ENCODE data around the gene SAT1. TPM values are rescaled to one million over a fixed set of nuclear protein-coding genes. Genes with fewer than 3 reads are reported as not detected.

The SAT1 gene
- total RNA-seq, 1 donor from 2014 or later, result 108 TPM

GRCh38 chrX:23816179-23816578 is 33.2 kb downstream of the SAT1 start:
- TF ChIP-seq, protein P1, sequence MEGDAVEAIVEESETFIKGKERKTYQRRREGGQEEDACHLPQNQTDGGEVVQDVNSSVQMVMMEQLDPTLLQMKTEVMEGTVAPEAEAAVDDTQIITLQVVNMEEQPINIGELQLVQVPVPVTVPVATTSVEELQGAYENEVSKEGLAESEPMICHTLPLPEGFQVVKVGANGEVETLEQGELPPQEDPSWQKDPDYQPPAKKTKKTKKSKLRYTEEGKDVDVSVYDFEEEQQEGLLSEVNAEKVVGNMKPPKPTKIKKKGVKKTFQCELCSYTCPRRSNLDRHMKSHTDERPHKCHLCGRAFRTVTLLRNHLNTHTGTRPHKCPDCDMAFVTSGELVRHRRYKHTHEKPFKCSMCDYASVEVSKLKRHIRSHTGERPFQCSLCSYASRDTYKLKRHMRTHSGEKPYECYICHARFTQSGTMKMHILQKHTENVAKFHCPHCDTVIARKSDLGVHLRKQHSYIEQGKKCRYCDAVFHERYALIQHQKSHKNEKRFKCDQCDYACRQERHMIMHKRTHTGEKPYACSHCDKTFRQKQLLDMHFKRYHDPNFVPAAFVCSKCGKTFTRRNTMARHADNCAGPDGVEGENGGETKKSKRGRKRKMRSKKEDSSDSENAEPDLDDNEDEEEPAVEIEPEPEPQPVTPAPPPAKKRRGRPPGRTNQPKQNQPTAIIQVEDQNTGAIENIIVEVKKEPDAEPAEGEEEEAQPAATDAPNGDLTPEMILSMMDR (conservative IDR thresholded peaks at IDR 0.05), result no peak
- H3K36me3 Mint-ChIP-seq (ENCODE audit: low read depth), result no peaks in the 10 kb centered on the region
- peaks cover 4% of the 10 kb centered on the region for H3K9me3 Mint-ChIP-seq
- H3K4me1 Mint-ChIP-seq, result peaks cover 11% of the 10 kb centered on the region
- H3K27me3 Mint-ChIP-seq (ENCODE audit: low read depth), result no peaks in the 10 kb centered on the region
- DNase-seq (ENCODE audit: low read depth, low spot score), result no peak
- no peak overlapping the region for H3K4me3 Mint-ChIP-seq
- no peak overlapping the region for H3K27ac Mint-ChIP-seq (ENCODE audit: unreplicated experiment)

DNA sequence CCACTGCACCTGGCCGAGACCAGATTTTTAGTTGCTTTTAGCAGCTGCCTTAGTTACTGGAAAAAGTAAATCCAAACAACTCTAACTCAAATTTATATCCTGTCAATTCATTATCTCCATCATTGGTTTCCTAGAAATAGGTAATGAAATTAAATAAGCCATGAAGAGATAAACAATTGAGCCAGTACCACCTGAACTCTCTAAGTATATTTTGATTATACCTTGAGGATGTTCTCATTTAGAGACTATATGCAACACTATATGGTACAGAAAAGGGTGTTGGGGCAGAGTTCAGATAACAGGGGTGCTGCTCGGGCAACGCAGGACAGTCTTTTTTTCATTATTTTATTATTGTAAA is 35.0 kb downstream of the SAT1 start:
- TF ChIP-seq, protein P1 (conservative IDR thresholded peaks at IDR 0.05), result no peak

DNA sequence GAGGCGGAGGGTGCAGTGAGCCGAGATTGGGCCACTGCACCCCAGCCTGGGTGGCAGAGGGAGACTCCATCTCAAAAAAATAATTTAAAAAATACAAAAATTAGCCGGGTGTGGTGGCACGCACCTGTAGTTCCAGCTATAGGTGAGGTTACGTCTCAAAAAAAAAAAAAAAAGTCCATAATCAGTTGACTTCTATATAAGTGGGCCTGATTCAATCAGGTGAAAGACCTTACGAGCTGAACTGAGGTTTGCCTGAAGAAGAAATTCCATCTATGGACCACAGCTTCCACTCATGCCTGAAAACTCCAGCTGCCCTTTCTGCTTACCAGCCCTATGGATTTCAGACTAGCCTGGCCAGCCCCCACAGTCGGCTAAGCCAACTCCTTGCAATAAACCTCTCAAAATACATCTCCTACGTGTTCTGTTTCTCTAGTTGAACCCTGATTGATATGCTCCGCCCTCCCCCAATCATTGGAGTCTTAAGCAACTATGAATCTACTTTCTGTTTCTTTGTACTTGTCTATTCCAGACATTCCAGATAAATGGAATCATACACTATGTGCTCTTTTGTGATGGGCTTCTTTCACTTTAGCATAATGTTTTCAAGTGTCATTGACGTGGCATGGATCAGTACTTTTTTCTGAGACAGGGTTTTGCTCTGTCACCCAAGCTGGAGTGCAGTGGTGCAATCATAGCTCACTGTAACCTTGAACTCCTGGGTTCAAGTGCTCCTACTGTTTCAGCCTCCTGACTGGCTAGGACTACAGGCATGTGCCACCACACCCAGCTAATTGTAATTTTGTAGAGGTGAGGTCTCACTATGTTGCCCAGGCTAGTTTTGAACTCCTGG is 36.6 kb downstream of the SAT1 start:
- Mint-ChIP-seq H3K9me3 (no peaks in the 10 kb centered on the region), H3K27ac (ENCODE audit: unreplicated experiment) (no peak overlapping the region), H3K27me3 (ENCODE audit: low read depth) (no peaks in the 10 kb centered on the region), H3K36me3 (ENCODE audit: low read depth) (no peaks in the 10 kb centered on the region), H3K4me1 (peaks cover 17% of the 10 kb centered on the region), H3K4me3 (no peak overlapping the region)
- DNase-seq (ENCODE audit: low read depth, low spot score), result no peak
- TF ChIP-seq, protein P1 (conservative IDR thresholded peaks at IDR 0.05), result no peak

More for the DNA sequence above, 35.0 kb downstream of the SAT1 start:
- no peak overlapping the region for H3K27ac Mint-ChIP-seq (ENCODE audit: unreplicated experiment)
- H3K4me3 Mint-ChIP-seq, result no peak overlapping the region
- peaks cover 4% of the 10 kb centered on the region for H3K9me3 Mint-ChIP-seq
- H3K36me3 Mint-ChIP-seq (ENCODE audit: low read depth), result no peaks in the 10 kb centered on the region
- peaks cover 15% of the 10 kb centered on the region for H3K4me1 Mint-ChIP-seq
- H3K27me3 Mint-ChIP-seq (ENCODE audit: low read depth), result no peaks in the 10 kb centered on the region
- no peak for DNase-seq (ENCODE audit: low read depth, low spot score)

- TF ChIP-seq, protein P1 (conservative IDR thresholded peaks at IDR 0.05), result no peak
- Mint-ChIP-seq H3K4me3 (no peak overlapping the region), H3K9me3 (no peaks in the 10 kb centered on the region), H3K36me3 (ENCODE audit: low read depth) (no peaks in the 10 kb centered on the region), H3K27ac (ENCODE audit: unreplicated experiment) (no peak overlapping the region), H3K27me3 (ENCODE audit: low read depth) (no peaks in the 10 kb centered on the region), H3K4me1 (peaks cover 13% of the 10 kb centered on the region)
- DNase-seq (ENCODE audit: low read depth, low spot score), result no peak
Observed at GRCh38 chrX:23820235-23820782, 37.3 kb downstream of the SAT1 start.

DNA sequence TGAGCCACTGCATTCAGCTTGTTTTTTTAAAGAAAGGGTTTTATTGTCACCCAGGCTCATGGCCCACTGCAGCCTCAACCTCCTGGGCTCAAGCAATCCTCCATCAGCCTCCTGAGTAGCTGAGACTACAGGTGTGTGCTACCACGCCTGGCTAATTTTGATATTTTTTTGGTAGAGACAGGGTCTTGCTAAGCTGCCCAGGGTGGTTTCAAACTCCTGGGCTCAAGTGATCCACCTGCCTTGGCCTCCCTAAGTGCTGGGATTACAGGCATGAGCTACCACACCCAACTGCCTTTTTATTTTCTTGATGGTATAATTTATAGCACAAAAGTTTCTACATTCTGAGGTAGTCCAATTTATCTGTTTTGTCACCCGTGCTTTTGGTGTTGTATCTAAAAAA is 38.9 kb downstream of the SAT1 start:
- Mint-ChIP-seq H3K36me3 (ENCODE audit: low read depth) (no peaks in the 10 kb centered on the region), H3K4me1 (peaks cover 22% of the 10 kb centered on the region), H3K9me3 (no peaks in the 10 kb centered on the region), H3K4me3 (no peak overlapping the region), H3K27ac (ENCODE audit: unreplicated experiment) (peak overlapping the region; percentile 81), H3K27me3 (ENCODE audit: low read depth) (no peaks in the 10 kb centered on the region)
- DNase-seq (ENCODE audit: low read depth, low spot score), result no peak
- TF ChIP-seq, protein P1 (conservative IDR thresholded peaks at IDR 0.05), result no peak

Measured in neural crest cell (in vitro differentiated cells).